ENCODE data around the gene PPP4R2. TPM values are rescaled to one million over a fixed set of nuclear protein-coding genes. Genes with fewer than 3 reads are reported as not detected.

The PPP4R2 gene
- total RNA-seq, 1 donor from 2014 or later: 65.7 TPM

GRCh38 chr3:72972706-72973030, 23.9 kb upstream of the PPP4R2 start:
- H3K4me3 ChIP-seq: no peak overlapping the region
- TF ChIP-seq CTCF (IDR thresholded peaks at IDR 0.05): no peak
- H3K27ac ChIP-seq: no peak overlapping the region
- intact Hi-C loops (cut with DNase I): no loop called here
- DNase-seq: no peak
- no peaks in the 10 kb centered on the region for H3K9me3 ChIP-seq
- H3K4me1 ChIP-seq: no peaks in the 10 kb centered on the region
- ATAC-seq: no peak
- no peaks in the 10 kb centered on the region for H3K27me3 ChIP-seq
- no peaks in the 10 kb centered on the region for H3K36me3 ChIP-seq

GRCh38 chr3:72973031-72973723, 23.4 kb upstream of the PPP4R2 start:
- Histone ChIP-seq H3K4me3 (no peak overlapping the region), H3K36me3 (no peaks in the 10 kb centered on the region), H3K9me3 (no peaks in the 10 kb centered on the region), H3K27me3 (no peaks in the 10 kb centered on the region), H3K27ac (no peak overlapping the region), H3K4me1 (no peaks in the 10 kb centered on the region)
- intact Hi-C loops (cut with DNase I): no loop called here
- DNase-seq: no peak
- ATAC-seq: no peak
- no peak for TF ChIP-seq CTCF (IDR thresholded peaks at IDR 0.05)

GRCh38 chr3:72973786-72974185, 22.8 kb upstream of the PPP4R2 start:
- no peak overlapping the region for H3K27ac ChIP-seq

GRCh38 chr3:72974956-72975355, 21.7 kb upstream of the PPP4R2 start:
- Histone ChIP-seq H3K4me1 (no peaks in the 10 kb centered on the region), H3K4me3 (no peak overlapping the region), H3K36me3 (no peaks in the 10 kb centered on the region), H3K9me3 (no peaks in the 10 kb centered on the region), H3K27ac (no peak overlapping the region), H3K27me3 (no peaks in the 10 kb centered on the region)
- ATAC-seq (no peak), DNase-seq (no peak)
- intact Hi-C loops (cut with DNase I): no loop called here
- TF ChIP-seq CTCF (IDR thresholded peaks at IDR 0.05): no peak

More at GRCh38 chr3:72973786-72974185, 22.8 kb upstream of the PPP4R2 start:
- intact Hi-C loops (cut with DNase I): no loop called here
- DNase-seq (no peak), ATAC-seq (no peak)
- H3K4me1 ChIP-seq: no peaks in the 10 kb centered on the region
- no peak for TF ChIP-seq CTCF (IDR thresholded peaks at IDR 0.05)
- no peaks in the 10 kb centered on the region for H3K36me3 ChIP-seq
- H3K9me3 ChIP-seq: no peaks in the 10 kb centered on the region
- no peak overlapping the region for H3K4me3 ChIP-seq
- H3K27me3 ChIP-seq: no peaks in the 10 kb centered on the region

GRCh38 chr3:72976281-72976741, 20.3 kb upstream of the PPP4R2 start:
- H3K27ac ChIP-seq: no peak overlapping the region
- H3K36me3 ChIP-seq: no peaks in the 10 kb centered on the region
- DNase-seq (no peak), ATAC-seq (no peak)
- no peaks in the 10 kb centered on the region for H3K9me3 ChIP-seq
- no peaks in the 10 kb centered on the region for H3K27me3 ChIP-seq
- no peaks in the 10 kb centered on the region for H3K4me1 ChIP-seq
- intact Hi-C loops (cut with DNase I): no loop called here
- TF ChIP-seq CTCF (IDR thresholded peaks at IDR 0.05): no peak
- H3K4me3 ChIP-seq: no peak overlapping the region

Data from upper lobe of right lung (tissue), 1 donor.